Sciatic nerve (tissue), 2 donors: ENCODE measurements around the gene HOXC11. TPM values are rescaled to one million over a fixed set of nuclear protein-coding genes. Genes with fewer than 3 reads are reported as not detected.

Source experiments
- ATAC-seq: fragments of 200-7000 bp; cut with Tn5 transposase; one replicate; pipeline ENCODE4 v1.9.1; 2020; ENCODE audit warnings: mild to moderate bottlenecking, moderate library complexity
- DNase-seq: peaks from one replicate; pipeline ENCODE4 v3.0.0-alpha.2; 2020; ENCODE audit warnings: low spot score
- intact Hi-C: fragments of 100-400 bp; cut with DNase I; formaldehyde crosslinking; loops from one replicate; pipeline ENCODE4 v1.14.2; 2022
- total RNA-seq: library from RNA; stranded (reverse); fragmentation: NEBNext Ultra II Directional; extraction: Animal tissue kit (Norgen Biotek cat#: 25700); gene quantifications from one replicate; pipeline ENCODE4 v1.2.1, GENCODE V29; 2021
- donor health status: DM: no; HTN: no; CAD: no.
- donor health status: DM: no; HTN: no; CAD: no.

HOXC11 gene
- total RNA-seq, 1 donor from 2014 or later, result 1.2 TPM

DNA sequence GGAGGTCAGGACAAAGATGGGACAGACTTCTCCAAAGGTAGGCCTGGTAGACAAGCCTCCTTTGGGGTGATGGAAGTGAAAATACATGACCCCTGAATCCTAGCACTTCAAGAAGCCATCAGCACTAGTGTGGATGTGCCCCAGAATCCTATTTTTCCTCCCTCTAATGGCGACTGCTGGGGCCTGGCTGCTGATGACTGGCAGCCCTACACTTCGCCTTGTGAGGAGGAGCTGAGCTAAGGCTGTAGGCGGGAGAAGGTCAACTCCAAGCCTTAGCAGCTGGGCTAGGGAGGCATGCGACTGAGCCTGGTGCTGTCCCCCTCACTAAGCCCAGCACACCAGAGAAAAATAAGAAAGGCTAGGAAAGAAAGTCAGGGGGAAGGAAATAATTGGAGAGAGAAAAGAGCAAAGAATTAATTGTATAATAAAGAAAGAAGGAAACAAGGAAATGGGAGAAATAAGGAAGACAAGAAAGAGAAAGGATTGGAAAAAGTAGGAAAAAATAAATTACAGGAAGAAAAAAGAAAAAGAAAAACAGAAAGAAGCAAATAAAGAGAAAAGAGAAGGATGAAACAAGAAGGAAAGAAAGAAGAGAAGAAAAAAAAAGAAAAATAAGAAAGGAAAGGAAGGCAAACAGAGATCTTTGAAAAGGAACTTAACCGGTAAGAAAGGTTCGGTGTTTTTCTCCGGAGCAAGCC, 7.3 kb downstream of the HOXC11 start:
- DNase-seq (no peak), ATAC-seq (no peak)
- intact Hi-C loops, result loop anchor here (5.0 kb wide), 1 partner anchor 728 kb away; a partner anchor contains a TSS

DNA sequence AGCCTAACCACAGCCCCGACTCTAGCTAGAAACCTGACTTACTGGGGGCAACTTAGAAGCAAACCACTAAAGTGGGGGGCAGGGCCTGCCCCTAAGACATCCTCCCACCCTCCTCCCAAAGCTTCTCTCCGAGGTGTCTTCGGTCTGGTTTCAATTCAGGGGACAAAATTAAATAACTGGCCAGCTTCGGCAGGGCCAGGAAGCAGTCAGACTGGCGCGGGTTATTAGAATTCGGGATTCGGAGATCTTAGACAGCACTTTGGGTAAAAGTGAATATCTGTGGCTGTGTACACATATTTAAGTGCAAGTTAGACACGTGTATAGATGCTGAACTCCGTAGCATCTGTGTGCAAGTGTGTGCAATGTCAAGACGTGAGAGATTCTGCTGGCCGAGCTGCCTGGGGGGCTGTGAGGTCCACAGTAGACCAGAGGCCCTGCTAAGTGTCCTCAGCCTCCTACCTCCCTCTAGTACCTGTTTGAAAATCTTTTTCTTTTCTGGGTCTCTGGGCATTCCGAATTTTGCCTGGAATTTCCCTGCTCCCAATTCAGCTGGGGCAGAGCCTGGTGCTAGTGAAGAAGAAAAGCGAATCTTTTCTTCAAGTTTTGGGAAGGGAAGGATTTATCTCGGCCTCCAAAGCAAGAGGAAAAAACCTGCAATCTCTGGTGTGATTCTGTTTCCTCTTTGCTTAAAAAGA, 8.0 kb downstream of the HOXC11 start:
- DNase-seq (no peak), ATAC-seq (no peak)
- intact Hi-C loops, result loop anchor here (5.0 kb wide), 1 partner anchor 729 kb away; a partner anchor contains a TSS

DNA sequence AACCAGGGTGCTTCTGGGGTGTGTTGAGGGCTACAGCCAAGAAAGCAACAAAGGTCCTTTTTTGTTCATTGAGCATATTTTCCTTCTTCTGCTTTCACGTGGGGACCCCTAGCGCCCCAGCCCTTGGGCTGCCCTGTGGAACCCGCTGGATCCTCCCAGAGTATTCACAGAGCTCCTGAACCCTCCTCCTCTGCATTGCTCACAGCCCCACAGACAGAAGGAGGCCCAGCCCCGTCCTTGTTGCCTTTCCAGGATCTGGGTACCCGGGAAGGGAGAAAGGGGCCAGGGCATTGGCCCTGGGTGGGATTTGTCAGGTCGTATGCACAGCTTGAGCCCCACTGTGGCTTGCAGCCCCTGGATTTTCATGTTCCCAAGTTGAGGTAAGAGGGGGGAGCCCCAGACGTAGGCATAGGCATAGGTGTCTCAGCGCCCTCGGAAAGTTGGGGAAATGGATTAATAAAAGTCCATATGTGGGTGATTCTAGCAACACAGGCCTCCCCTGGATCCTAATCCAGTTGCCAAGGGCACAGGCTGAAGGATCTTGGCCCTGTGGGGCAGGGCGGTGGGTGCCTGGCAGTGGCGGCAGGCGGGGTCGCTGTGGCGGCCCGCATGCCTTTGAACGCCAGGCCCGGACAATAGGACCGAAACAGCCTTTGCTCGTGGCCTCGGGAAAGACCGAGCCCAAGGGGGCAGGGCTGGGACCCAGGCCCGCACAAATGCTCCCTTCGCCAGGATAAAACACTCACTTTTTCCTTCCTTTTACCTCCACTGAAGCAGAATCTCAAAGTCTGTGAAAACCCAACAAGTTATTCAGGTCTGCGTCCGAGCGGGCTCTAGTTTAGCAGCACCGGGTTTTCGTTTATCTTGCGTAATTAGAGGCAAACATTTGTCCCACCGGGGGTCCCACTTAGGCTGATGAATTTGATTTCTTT, 9.0 kb downstream of the HOXC11 start:
- intact Hi-C loops, result loop anchor here (5.0 kb wide), 1 partner anchor 730 kb away; a partner anchor contains a TSS
- no peak for ATAC-seq

DNA sequence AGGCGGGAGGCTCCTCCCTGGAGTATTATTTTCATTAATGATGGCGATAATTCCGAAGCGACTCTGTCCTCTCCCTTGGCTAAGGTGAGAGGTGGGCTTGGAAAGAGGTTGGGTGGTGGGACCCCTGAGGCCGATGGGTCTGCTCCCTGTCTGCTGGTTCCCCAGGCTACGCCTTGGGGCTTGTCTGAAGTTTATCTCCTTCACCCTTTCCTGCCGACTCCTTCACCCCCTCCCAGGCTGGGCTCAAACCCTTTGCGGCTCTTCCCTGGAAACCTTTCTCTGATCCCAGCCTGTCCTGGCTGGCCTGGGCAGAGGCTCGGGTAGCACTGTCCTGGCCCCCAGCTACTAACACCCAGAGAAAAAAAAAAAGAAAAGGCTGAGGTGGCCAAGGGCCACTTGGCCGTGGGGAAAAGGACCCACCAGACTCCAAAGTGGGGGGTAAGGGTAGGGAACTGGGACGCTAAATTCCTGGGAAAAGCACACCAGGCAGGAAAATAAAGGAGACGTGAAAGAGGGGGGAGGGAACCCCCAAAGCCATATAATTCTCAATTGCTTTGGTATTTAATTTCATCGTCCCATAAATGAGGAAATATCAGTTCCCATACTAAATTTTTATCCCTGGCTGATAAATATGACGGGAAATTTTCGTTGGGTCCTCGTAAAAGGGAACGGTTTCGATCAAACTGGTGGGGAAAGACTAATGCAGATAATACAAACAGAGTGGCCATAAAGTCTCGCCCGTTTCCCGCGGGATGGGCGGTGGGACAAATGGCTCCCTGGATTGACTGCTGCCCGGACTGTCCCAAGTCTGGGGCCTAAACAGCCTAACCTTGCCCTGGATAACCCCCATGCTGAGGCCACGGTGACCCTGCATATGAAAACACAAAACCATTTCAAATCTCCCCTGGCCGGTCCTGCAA, 10.0 kb downstream of the HOXC11 start:
- intact Hi-C loops, result loop anchor here (5.0 kb wide), 1 partner anchor 731 kb away; a partner anchor contains a TSS
- ATAC-seq (no peak), DNase-seq (no peak)

More for the DNA sequence above, 9.0 kb downstream of the HOXC11 start:
- DNase-seq, result no peak

DNA sequence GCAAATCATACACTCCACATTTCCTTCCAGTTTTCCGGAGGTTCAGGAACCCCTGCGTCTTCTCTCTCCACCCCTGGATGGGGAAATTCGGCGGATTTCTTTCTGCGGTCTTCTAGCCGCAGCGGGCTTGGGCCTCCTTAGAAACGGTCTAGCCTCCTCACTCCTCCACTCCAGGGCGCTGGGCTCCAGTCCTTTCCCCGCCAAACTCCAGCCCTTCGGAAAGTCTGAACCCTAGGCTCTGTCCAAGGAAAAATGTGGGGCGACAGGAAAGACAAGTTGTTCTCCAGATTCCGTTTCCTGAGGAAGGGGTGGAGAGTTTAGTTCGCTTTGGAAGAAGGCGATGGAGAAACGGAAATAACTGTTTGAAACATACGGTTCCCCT, 10.6 kb downstream of the HOXC11 start:
- DNase-seq (no peak), ATAC-seq (no peak)
- intact Hi-C loops, result loop anchor here (5.0 kb wide), 1 partner anchor 731 kb away; a partner anchor contains a TSS

DNA sequence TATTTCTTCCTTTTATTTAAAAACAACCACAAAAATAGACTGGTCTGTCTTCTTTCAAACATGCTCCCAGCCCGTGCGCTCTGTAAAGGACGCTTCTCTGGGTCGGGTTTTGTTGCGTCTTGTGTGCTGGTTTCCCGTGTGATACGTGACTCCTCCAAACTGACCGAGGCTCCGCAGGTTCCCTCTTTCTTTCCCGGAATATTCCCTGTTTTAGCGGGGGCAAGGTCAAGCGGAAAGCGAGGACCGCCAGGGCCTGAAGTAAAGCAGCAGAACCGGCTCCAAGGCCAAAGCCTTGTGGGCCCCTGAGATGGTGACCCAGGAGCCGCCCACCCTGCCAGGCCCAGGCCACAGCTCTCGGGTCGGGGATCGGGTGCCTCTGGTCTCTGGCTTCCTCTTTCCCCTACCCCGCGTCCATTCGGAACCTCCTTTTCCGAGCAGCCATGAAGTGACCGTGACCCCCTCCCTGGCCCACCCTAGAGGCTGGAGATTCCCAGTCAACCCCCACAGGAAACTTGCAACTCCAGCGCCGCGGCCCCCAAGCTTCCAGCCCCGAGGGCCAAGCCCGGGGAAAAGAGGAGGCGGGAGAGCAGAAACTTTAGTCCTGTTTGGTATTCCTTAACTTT, 11.1 kb downstream of the HOXC11 start:
- intact Hi-C loops, result loop anchor here (5.0 kb wide), 1 partner anchor 732 kb away; a partner anchor contains a TSS
- DNase-seq (no peak), ATAC-seq (no peak)

DNA sequence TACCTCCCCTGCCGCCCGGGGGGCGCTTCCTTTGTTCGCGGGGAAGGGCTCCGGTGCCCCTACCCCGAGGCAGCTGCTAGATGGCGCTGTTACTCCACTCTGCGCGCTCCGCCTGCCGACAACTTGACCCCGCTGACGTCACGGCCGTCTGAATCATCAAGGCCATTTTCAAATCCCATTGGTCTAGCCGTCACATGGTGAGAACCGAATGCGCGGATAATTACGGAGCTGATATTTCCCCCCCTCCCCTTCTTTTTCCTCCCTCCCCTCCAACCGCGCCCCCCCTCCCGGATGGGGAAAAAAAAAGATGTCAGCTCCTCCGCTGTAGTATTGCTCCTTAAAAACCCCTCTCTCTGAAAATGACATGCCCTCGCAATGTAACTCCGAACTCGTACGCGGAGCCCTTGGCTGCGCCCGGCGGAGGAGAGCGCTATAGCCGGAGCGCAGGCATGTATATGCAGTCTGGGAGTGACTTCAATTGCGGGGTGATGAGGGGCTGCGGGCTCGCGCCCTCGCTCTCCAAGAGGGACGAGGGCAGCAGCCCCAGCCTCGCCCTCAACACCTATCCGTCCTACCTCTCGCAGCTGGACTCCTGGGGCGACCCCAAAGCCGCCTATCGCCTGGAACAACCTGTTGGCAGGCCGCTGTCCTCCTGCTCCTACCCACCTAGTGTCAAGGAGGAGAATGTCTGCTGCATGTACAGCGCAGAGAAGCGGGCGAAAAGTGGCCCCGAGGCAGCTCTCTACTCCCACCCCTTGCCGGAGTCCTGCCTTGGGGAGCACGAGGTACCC, 12.2 kb downstream of the HOXC11 start, which contains the start of gene HOXC10:
Gene HOXC10 (plus strand): TSS at position 246 of the 791 bp plus-strand sequence. CDS start 114 bp downstream, at position 360.
- DNase-seq (peak; percentile 98), ATAC-seq (peak; percentile 91)
- intact Hi-C loops, result loop anchor here (5.0 kb wide), 2 partner anchors 222 to 733 kb away; a partner anchor contains a TSS

DNA sequence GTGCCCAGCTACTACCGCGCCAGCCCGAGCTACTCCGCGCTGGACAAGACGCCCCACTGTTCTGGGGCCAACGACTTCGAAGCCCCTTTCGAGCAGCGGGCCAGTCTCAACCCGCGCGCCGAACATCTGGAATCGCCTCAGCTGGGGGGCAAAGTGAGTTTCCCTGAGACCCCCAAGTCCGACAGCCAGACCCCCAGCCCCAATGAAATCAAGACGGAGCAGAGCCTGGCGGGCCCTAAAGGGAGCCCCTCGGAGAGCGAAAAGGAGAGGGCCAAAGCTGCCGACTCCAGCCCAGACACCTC, 12.7 kb downstream of the HOXC11 start:
- ATAC-seq (no peak), DNase-seq (no peak)
- intact Hi-C loops, result loop anchor here (5.0 kb wide), 1 partner anchor 222 kb away; no protein-coding TSS in a partner anchor

DNA sequence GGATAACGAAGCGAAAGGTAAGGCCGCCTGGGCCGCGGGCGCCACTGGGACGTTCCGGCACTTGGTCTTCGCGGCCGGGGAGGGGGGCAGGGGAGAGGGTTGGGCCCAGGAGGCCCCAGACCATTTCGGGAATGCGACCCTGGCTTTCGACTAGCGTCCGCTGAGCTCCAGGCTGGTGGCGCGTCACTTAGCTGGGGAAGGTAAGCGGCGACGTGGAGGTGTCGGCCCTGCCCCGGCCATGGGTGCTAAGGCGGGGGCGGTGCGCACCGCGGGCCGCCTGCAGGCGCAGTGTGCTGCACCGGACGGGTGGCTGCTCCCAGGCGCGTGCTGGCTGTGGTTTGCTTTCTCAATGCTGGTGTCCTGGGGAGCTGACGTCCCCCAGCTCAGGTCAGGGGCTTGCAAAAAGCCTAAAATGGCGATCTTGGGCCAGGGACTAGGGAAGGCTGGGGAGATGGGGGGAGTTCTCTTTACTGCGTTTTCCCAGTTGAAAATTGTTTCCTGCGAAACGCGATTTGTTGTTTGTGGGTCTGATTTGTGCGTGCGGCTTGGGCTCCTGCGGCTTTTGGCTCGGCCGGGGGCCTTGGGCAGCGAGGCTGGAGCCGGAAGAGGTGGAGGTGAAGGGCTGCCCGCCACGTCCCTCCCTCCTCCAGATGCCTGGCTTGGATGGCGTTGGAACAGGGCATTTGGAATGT, 13.2 kb downstream of the HOXC11 start:
- intact Hi-C loops, result loop anchor here (5.0 kb wide), 1 partner anchor 221 kb away; no protein-coding TSS in a partner anchor

DNA sequence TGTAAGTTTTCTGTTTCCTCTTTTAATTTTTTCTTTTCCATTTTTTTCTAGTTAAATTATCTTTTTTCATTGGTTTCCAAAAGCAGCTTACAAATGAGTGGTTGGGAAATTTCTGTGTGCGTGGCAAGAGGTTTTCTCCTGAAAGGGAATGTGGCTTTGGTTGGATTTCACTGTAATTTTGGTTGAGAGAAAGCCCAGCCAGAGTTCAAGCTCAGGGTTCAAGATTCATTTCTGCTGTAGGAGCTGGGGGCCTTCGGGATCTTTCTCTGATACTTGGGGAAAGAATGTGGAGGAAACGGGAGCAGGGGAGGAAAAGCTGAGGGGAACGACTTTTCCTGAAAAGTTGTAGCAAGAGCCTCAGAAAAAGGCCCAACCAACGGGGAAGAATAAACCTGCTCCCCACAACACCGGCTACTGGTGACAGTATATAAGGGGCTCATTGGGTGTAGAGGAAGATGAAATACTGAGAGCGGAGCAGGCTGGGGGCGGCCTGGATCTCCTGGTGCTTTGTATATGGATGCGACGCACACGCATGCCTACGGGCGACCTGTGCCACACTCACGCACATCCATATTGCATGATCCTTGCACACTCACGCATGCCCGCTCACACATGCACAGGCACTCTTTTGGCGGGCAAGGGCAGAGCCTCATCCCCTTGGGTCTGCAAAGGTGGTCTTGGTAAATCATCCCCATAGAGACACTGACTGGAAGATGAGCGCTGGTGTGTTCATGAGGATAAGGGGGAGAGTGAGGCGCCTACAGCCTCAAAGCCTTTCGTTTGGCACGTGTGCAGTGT, 14.0 kb downstream of the HOXC11 start:
- intact Hi-C loops, result loop anchor here (5.0 kb wide), 1 partner anchor 220 kb away; no protein-coding TSS in a partner anchor
- no peak for ATAC-seq
- no peak for DNase-seq

More for the DNA sequence above, 13.2 kb downstream of the HOXC11 start:
- ATAC-seq (peak; percentile 41), DNase-seq (no peak)

DNA sequence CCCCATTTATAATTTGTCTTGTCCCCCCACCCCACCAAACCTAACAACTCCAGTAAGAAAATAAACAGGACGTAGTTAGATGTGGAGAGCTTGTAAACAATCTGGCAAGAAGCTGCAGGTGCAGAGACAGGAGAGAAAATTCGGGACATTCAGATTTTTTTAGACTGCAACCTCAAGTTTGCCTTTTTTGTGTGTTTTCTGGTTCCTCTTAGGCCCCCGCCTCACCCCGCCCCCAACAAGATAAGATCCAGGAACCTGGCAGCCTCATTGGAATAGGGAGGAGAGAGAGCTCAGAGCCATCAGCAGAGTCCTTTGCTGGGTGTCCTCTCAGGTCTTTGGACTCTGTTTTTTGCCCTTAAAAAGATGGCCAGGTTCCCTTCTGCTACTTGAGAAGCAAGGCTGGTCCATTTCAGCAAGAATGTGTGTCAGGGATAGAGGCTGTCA, 14.9 kb downstream of the HOXC11 start:
- intact Hi-C loops, result loop anchor here (5.0 kb wide), 1 partner anchor 219 kb away; no protein-coding TSS in a partner anchor
- DNase-seq, result no peak
- ATAC-seq, result no peak

DNA sequence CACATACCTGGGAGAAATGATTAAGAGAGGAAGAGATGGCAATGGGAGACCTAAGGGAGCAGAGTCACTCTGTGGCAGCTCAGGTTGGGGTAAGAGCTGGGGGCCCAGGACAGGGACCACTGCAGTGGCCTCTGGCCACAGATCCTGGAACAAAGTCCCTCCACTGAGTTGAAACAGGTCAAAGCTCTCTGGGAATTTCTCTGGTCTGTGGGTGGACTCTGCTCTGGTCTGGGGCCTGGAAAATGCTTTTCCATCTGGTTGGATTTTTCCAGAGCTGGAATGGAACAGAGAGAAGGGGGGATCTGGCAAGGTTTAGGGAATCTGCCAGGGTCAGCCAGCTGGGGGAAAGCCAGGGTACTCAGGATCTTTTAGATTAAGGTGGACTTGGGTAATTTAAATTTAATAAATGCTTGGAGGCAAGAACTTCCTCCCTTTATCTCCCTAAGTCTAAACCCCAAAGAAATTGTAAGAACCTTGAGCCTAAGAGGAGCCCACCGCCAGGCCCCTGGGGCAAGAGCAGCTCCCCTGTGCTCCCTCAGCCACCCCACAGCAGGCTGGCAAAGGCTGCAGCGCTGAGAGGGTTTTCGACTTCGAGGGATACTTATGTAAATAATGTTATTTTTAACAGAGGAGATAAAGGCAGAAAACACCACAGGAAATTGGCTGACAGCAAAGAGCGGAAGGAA, 15.8 kb downstream of the HOXC11 start:
- intact Hi-C loops, result loop anchor here (5.0 kb wide), 1 partner anchor 219 kb away; no protein-coding TSS in a partner anchor
- ATAC-seq, result no peak
- DNase-seq, result no peak

DNA sequence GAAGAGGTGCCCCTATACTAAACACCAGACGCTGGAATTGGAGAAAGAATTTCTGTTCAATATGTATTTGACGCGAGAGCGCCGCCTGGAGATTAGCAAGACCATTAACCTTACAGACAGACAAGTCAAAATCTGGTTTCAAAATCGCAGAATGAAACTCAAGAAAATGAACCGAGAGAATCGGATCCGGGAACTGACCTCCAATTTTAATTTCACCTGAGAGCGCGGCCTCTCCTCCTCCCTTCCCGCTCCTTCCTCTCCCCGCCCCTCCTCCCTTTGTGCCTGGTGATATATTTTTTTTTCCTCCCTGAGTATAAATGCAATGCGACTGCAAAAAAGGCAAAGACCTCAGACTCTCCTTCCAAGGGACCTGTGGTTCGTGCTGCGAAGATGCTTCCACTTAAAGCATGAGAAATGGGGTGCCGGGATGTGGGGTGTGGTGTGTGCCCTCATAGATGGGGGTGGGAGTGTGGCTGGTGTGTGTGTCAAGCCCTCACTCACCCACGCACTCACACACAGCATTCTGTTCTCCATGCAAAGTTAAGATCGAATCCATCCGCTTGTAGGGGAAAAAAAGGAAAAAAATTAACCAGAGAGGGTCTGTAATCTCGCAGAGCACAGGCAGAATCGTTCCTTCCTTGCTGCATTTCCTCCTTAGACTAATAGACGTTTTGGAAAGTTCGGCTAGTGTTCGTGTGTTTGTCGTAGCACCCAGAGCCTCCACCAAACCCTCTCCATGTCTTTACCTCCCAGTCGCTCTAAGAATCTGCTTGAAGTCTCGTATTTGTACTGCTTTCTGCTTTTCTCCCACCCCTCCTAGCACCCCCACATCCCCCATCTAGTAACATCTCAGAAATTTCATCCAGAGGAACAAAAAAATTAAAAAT, 16.5 kb downstream of the HOXC11 start:
- no peak for ATAC-seq
- intact Hi-C loops, result loop anchor here (5.0 kb wide), 1 partner anchor 218 kb away; no protein-coding TSS in a partner anchor
- DNase-seq, result peak; percentile 76
